Right forelimb (tissue), 1 donor: Measurements from ENCODE around the gene RIT1.
"Not testable (repeated sequence)": the region's sequence is repeated elsewhere in the genome, so short reads cannot be mapped to it uniquely, and the experiment has no call there.

Source experiments
- DNase-seq: peaks from one replicate; pipeline ENCODE4 v3.0.0-alpha.2; 2018

Gene RIT1

GRCh38 chr1:155933591-155934096 lies 22.5 kb upstream of the RIT1 start:
- DNase-seq, result no peak

GRCh38 chr1:155932487-155932886 lies 21.3 kb upstream of the RIT1 start:
- no peak for DNase-seq

- no peak for DNase-seq
These were observed 20.9 kb upstream of the RIT1 start for GRCh38 chr1:155932081-155932480.

GRCh38 chr1:155931332-155932038 lies 20.3 kb upstream of the RIT1 start:
- DNase-seq, result no peak

- DNase-seq, result not testable (repeated sequence)
These were observed 19.6 kb upstream of the RIT1 start for GRCh38 chr1:155930725-155931124.

GRCh38 chr1:155929057-155929456 lies 17.9 kb upstream of the RIT1 start:
- no peak for DNase-seq

- DNase-seq, result no peak
These were observed 14.4 kb upstream of the RIT1 start for GRCh38 chr1:155925506-155925905.

GRCh38 chr1:155920717-155921116 lies 9.6 kb upstream of the RIT1 start:
- DNase-seq, result no peak

- no peak for DNase-seq
These were observed 8.7 kb upstream of the RIT1 start for GRCh38 chr1:155919801-155920200.

GRCh38 chr1:155918660-155919059 lies 7.5 kb upstream of the RIT1 start:
- DNase-seq, result no peak

GRCh38 chr1:155913969-155914757 lies 3.0 kb upstream of the RIT1 start:
- no peak for DNase-seq

- no peak for DNase-seq
These were observed 947 bp upstream of the RIT1 start for GRCh38 chr1:155912056-155912536.

GRCh38 chr1:155910621-155911121 lies 478 bp downstream of the RIT1 start:
- peak; percentile 51 for DNase-seq

GRCh38 chr1:155909894-155910293 lies 1.3 kb downstream of the RIT1 start:
- no peak for DNase-seq

- DNase-seq, result no peak
These were observed 6.9 kb downstream of the RIT1 start for GRCh38 chr1:155904261-155904660.

- no peak for DNase-seq
These were observed 11.0 kb downstream of the RIT1 start for GRCh38 chr1:155900161-155900560.

- DNase-seq, result no peak
These were observed 11.5 kb downstream of the RIT1 start for GRCh38 chr1:155899683-155900082.

GRCh38 chr1:155898888-155899287 lies 12.3 kb downstream of the RIT1 start:
- DNase-seq, result no peak

GRCh38 chr1:155897746-155898145 lies 13.4 kb downstream of the RIT1 start:
- no peak for DNase-seq

- not testable (repeated sequence) for DNase-seq
These were observed 14.7 kb downstream of the RIT1 start for GRCh38 chr1:155896476-155896875.

- DNase-seq, result not testable (repeated sequence)
These were observed 15.5 kb downstream of the RIT1 start for GRCh38 chr1:155895617-155896016.

GRCh38 chr1:155893389-155894142 lies 17.6 kb downstream of the RIT1 start:
- no peak for DNase-seq

- no peak for DNase-seq
These were observed 18.4 kb downstream of the RIT1 start for GRCh38 chr1:155892796-155893195.
